K562 (cell line): ENCODE data around the gene CCDC169. TPM values are rescaled to one million over a fixed set of nuclear protein-coding genes. Genes with fewer than 3 reads are reported as not detected.

Experiments
- ATAC-seq: fragments of 200-7000 bp; cut with Tn5 transposase; 3 replicates; pipeline ENCODE4 v1.9.1; 2020; ENCODE audit warnings: moderate library complexity
- BruUV-seq: library from RNA; stranded (reverse); fragments of 400-500 nt; replicated peaks from 2 replicates; lab custom pipeline; 2021; lab: Mats Ljungman, UMichigan
- CTCF ChIA-PET: fragments of 300-600 bp; formaldehyde crosslinking; extraction: SDS; loops from one replicate; lab custom pipeline; 2021; ENCODE audit warnings: low intra/inter-chr PET ratio; lab: Yijun Ruan, JAX
- POLR2A ChIA-PET: fragments of 300-600, 350-650 bp; sonication (Branson Sonifier 250); formaldehyde crosslinking; extraction: SDS; loops from one replicate; lab custom pipeline; 2021; ENCODE audit warnings: antibody characterized with exemption, inconsistent platforms; lab: Yijun Ruan, JAX
- DNase-seq, 4 experiments: peaks; one replicate each; pipeline versions ENCODE4 v3.0.0 to v3.0.0-alpha.2; 2011 to 2018; ENCODE audit warnings: low spot score in 3 of 4, mixed read lengths in 3 of 4; ENCODE audit errors: extremely low read depth in 1 of 4
- FAIRE-seq: peaks from 2 replicates; lab custom pipeline; 2011; peaks lifted over from hg19 to GRCh38; lab: Jason Lieb, UNC
- H2AFZ ChIP-seq: 2 replicates; pipeline ENCODE4 v1.6.0; 2011; ENCODE audit warnings: low read depth, low read length, control low read depth, inconsistent platforms
- H3K27ac ChIP-seq: fragments of 200-600 bp; 3 replicates; pipeline ENCODE4 v1.8.0; 2011; ENCODE audit warnings: low read depth, mild to moderate bottlenecking, control low read depth, inconsistent platforms, low read length, moderate library complexity, mixed read lengths; ENCODE audit errors: extremely low read depth
- H3K27me3 ChIP-seq, 2 experiments: fragments of 300-600 bp in 1 of 2; 2 replicates in 1 of 2; 3 replicates in 1 of 2; pipeline versions ENCODE4 v1.6.0 to v1.8.0; 2011; ENCODE audit warnings: inconsistent platforms in 2 of 2, low read length in 2 of 2, mild to moderate bottlenecking in 1 of 2, mixed read lengths in 1 of 2, moderate library complexity in 1 of 2; ENCODE audit not compliant: control insufficient read depth in 2 of 2, insufficient read depth in 2 of 2
- H3K36me3 ChIP-seq: fragments of 300-600 bp; 3 replicates; pipeline ENCODE4 v1.8.0; 2011; ENCODE audit warnings: mild to moderate bottlenecking, low read length, inconsistent platforms; ENCODE audit not compliant: control insufficient read depth, insufficient read depth
- H3K4me1 ChIP-seq, 2 experiments: fragments of 200-600 bp in 1 of 2; replicated peaks in 1 of 2; 2 replicates in 1 of 2; 3 replicates in 1 of 2; pipeline versions ENCODE4 v1.5.1 to v1.8.0; 2011; ENCODE audit warnings: inconsistent platforms in 2 of 2, low read length in 2 of 2, mild to moderate bottlenecking in 1 of 2, mixed read lengths in 1 of 2, moderate library complexity in 1 of 2; ENCODE audit not compliant: control insufficient read depth in 2 of 2, insufficient read depth in 2 of 2
- H3K4me2 ChIP-seq: 2 replicates; pipeline ENCODE4 v1.6.1; 2011; ENCODE audit warnings: low read length, control low read depth, inconsistent platforms, mixed read lengths; ENCODE audit not compliant: insufficient read depth
- H3K4me3 ChIP-seq: fragments of 200-600 bp; sonication (generic), shearing (Covaris generic); 2 replicates; pipeline ENCODE4 v1.5.1; 2016; ENCODE audit warnings: control low read depth, inconsistent platforms
- H3K79me2 ChIP-seq: fragments of 200-600 bp; 3 replicates; pipeline ENCODE4 v1.8.0; 2011; ENCODE audit warnings: low read length, inconsistent platforms; ENCODE audit not compliant: control insufficient read depth, insufficient read depth
- H3K9ac ChIP-seq, 2 experiments: 2 replicates each; pipeline versions ENCODE4 v1.6.0 to v1.6.1; 2011; ENCODE audit warnings: low read depth in 2 of 2, low read length in 2 of 2, control low read depth in 1 of 2, inconsistent platforms in 1 of 2, mild to moderate bottlenecking in 1 of 2, mixed read lengths in 1 of 2; ENCODE audit not compliant: insufficient read depth in 1 of 2
- H3K9me1 ChIP-seq: one replicate; pipeline ENCODE4 v1.6.0; 2011; ENCODE audit warnings: inconsistent platforms, mild to moderate bottlenecking, low read length, moderate library complexity; ENCODE audit not compliant: control insufficient read depth, insufficient read depth
- H3K9me3 ChIP-seq: replicated peaks from 2 replicates; pipeline ENCODE4 v1.5.1; 2011; ENCODE audit warnings: low read depth, low read length, inconsistent platforms; ENCODE audit not compliant: control insufficient read depth, insufficient read depth
- H4K20me1 ChIP-seq: replicated peaks from 2 replicates; pipeline ENCODE4 v1.6.1; 2011; ENCODE audit warnings: low read length, inconsistent platforms, mixed read lengths; ENCODE audit not compliant: control insufficient read depth, insufficient read depth
- ARID2 ChIP-seq: fragments of 450-650 bp; IDR thresholded peaks from 2 replicates; pipeline ENCODE4 v1.6.1; 2017; ENCODE audit warnings: antibody characterized with exemption, mild to moderate bottlenecking
- ASH1L ChIP-seq: fragments of 450-650 bp; IDR thresholded peaks from 2 replicates; pipeline ENCODE4 v1.6.1; 2018; ENCODE audit warnings: borderline replicate concordance, mild to moderate bottlenecking, low read depth; ENCODE audit not compliant: partially characterized antibody
- CREM ChIP-seq: IDR thresholded peaks from 2 replicates; pipeline ENCODE4 v1.6.1; 2014; ENCODE audit warnings: antibody characterized with exemption, low read depth
- DACH1 ChIP-seq: fragments of 450-650 bp; IDR thresholded peaks from 2 replicates; pipeline ENCODE4 v1.6.1; 2018; ENCODE audit not compliant: partially characterized antibody
- GTF3C2 ChIP-seq: IDR thresholded peaks from 3 replicates; pipeline ENCODE4 v1.6.1; 2011; ENCODE audit warnings: borderline replicate concordance, mild to moderate bottlenecking, moderate library complexity; ENCODE audit not compliant: insufficient read length; ENCODE audit errors: extremely low read depth
- HDGF ChIP-seq: fragments of 450-650 bp; IDR thresholded peaks from 2 replicates; pipeline ENCODE4 v1.6.1; 2016
- KDM5B ChIP-seq: fragments of 200-600 bp; sonication (generic); IDR thresholded peaks from 2 replicates; pipeline ENCODE4 v1.6.1; 2012; ENCODE audit warnings: low read depth, mild to moderate bottlenecking, moderate library complexity, low read length, control low read depth, inconsistent platforms; ENCODE audit not compliant: insufficient replicate concordance
- RAD51 ChIP-seq: fragments of 450-650 bp; IDR thresholded peaks from 2 replicates; pipeline ENCODE4 v1.7.1; 2016; ENCODE audit warnings: low read depth, mild to moderate bottlenecking, borderline replicate concordance
- SAP30 ChIP-seq: fragments of 200-600 bp; sonication (generic); IDR thresholded peaks from 2 replicates; pipeline ENCODE4 v1.6.1; 2012; ENCODE audit warnings: borderline replicate concordance, low read depth, mild to moderate bottlenecking, moderate library complexity, low read length, control low read depth, inconsistent platforms; ENCODE audit not compliant: insufficient read depth, poor library complexity, severe bottlenecking
- SPI1 ChIP-seq: IDR thresholded peaks from 2 replicates; pipeline ENCODE4 v1.6.1; 2011; ENCODE audit warnings: low read depth, low read length, control low read depth, borderline replicate concordance
- TAF7 ChIP-seq: fragments of 450-650 bp; IDR thresholded peaks from 2 replicates; pipeline ENCODE4 v1.6.1; 2016; ENCODE audit warnings: missing genetic modification characterization, missing compliant biosample characterization
- WHSC1 ChIP-seq: IDR thresholded peaks from one replicate; pipeline ENCODE4 v1.6.1; 2012; ENCODE audit warnings: low read length, control low read depth, inconsistent platforms
- ZKSCAN1 ChIP-seq: fragments of 150-350 bp; IDR thresholded peaks from 2 replicates; pipeline ENCODE4 v1.6.1; 2016; ENCODE audit warnings: low read depth, low read length
- ZNF143 ChIP-seq: sonication (generic); formaldehyde crosslinking; IDR thresholded peaks from 2 replicates; pipeline ENCODE4 v1.9.0; 2022; ENCODE audit warnings: mild to moderate bottlenecking, missing genetic modification reagents
- ZNF224 ChIP-seq: sonication (generic); formaldehyde crosslinking; IDR thresholded peaks from 2 replicates; pipeline ENCODE4 v1.8.0; 2022; ENCODE audit warnings: mild to moderate bottlenecking, missing genetic modification reagents
- ZNF586 ChIP-seq: fragments of 450-650 bp; formaldehyde crosslinking; conservative IDR thresholded peaks from 2 replicates; pipeline ENCODE4 v1.4.0; 2020; ENCODE audit warnings: mild to moderate bottlenecking, moderate library complexity
- in situ Hi-C: fragments of 300-500 bp; cut with MboI; formaldehyde crosslinking; loops from 4 replicates; pipeline ENCODE4 v1.15.0; 2018; ENCODE audit warnings: inconsistent platforms, mixed read lengths
- intact Hi-C: fragments of 100-400 bp; cut with micrococcal nuclease; formaldehyde crosslinking; loops from 2 replicates; pipeline ENCODE4 v1.14.2; 2022
- polyA plus RNA-seq, 8 experiments: library from polyadenylated mRNA; depleted of rRNA in 4 of 8; stranded (reverse) in 5 of 8; unstranded in 3 of 8; fragments of >200 nt; fragmentation: Nextera tagmentation in 2 of 8; fragmentation: Illumina TruSeq in 1 of 8; extraction: Ambion mirVana in 2 of 8; extraction: Trizol in 1 of 8; gene quantifications; 2 replicates each; pipeline versions ENCODE4 v1.2.1 to v1.2.3, GENCODE V29; 2011 to 2014; ENCODE audit warnings: inconsistent platforms in 1 of 8, missing spikeins in 1 of 8
- total RNA-seq, 7 experiments: library from RNA; depleted of rRNA in 6 of 7; stranded (reverse); fragments of >200 nt in 6 of 7; fragmentation: Illumina TruSeq in 2 of 7; extraction: Trizol in 2 of 7; gene quantifications; 2 replicates each; pipeline versions ENCODE4 v1.2.1 to v1.2.3, GENCODE V29; 2011 to 2021; ENCODE audit warnings: low replicate concordance in 1 of 7
- TF ChIP-seq, protein P1 (sequence below): fragments of 450-650 bp; IDR thresholded peaks from 2 replicates; pipeline ENCODE4 v1.6.1; 2014; ENCODE audit warnings: low read depth, mild to moderate bottlenecking, moderate library complexity, borderline replicate concordance

CCDC169 gene
- total and polyA plus RNA-seq, 9 of the 15 experiments (the other 6 are each of a cell fraction or from before 2014, with no cell fraction given), result 6.8 to 22.0 (median 12.4) TPM

- Histone ChIP-seq H3K4me2 (no peak overlapping the region), H4K20me1 (no peaks in the 10 kb centered on the region)
Observed at GRCh38 chr13:36251526-36251925, 46.1 kb downstream of the CCDC169 start.

More at GRCh38 chr13:36251526-36251925, 46.1 kb downstream of the CCDC169 start:
- TF ChIP-seq WHSC1 (no peak), ZKSCAN1 (no peak), ZNF143 (CRISPR knock-in tag) (no peak), HDGF (no peak), RAD51 (no peak), DACH1 (no peak), KDM5B (no peak), ASH1L (no peak), SAP30 (no peak), SPI1 (no peak), ARID2 (no peak), GTF3C2 (no peak), ZNF586 (no peak), CREM (no peak), TAF7 (tag) (no peak), ZNF224 (no peak)
- TF ChIP-seq, protein P1, sequence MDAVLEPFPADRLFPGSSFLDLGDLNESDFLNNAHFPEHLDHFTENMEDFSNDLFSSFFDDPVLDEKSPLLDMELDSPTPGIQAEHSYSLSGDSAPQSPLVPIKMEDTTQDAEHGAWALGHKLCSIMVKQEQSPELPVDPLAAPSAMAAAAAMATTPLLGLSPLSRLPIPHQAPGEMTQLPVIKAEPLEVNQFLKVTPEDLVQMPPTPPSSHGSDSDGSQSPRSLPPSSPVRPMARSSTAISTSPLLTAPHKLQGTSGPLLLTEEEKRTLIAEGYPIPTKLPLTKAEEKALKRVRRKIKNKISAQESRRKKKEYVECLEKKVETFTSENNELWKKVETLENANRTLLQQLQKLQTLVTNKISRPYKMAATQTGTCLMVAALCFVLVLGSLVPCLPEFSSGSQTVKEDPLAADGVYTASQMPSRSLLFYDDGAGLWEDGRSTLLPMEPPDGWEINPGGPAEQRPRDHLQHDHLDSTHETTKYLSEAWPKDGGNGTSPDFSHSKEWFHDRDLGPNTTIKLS, result no peak
- no peaks in the 10 kb centered on the region for H3K79me2 ChIP-seq
- H3K27me3 ChIP-seq, result no peaks in the 10 kb centered on the region
- H3K9me3 ChIP-seq, result no peaks in the 10 kb centered on the region
- POLR2A ChIA-PET, result no interaction called here
- DNase-seq (peak in 1 of 4 experiments; percentile 4), ATAC-seq (no peak), FAIRE-seq (no peak)
- no peak overlapping the region for H3K9ac ChIP-seq
- BruUV-seq, result no TSS peak
- no peak overlapping the region for H2AFZ ChIP-seq
- CTCF ChIA-PET, result no interaction called here
- no peaks in the 10 kb centered on the region for H3K4me1 ChIP-seq
- H3K36me3 ChIP-seq, result peaks cover 7% of the 10 kb centered on the region; the same call in 1 of the 3 replicates
- H3K4me3 ChIP-seq, result no peak overlapping the region
- no peaks in the 10 kb centered on the region for H3K9me1 ChIP-seq
- intact Hi-C loops (no loop called here), in situ Hi-C loops (no loop called here)
- H3K27ac ChIP-seq, result no peak overlapping the region
